RCC 7860 (cell line): Measurements from ENCODE around the gene SDK1.
"Not testable (repeated sequence)": the region's sequence is repeated elsewhere in the genome, so short reads cannot be mapped to it uniquely, and the experiment has no call there.

Experiments
- DNase-seq: peaks from one replicate; pipeline ENCODE4 v3.0.0-alpha.2; 2015; ENCODE audit warnings: low spot score
- FAIRE-seq: peaks from 2 replicates; lab custom pipeline; 2012; peaks lifted over from hg19 to GRCh38; lab: Jason Lieb, UNC

The SDK1 gene

DNA sequence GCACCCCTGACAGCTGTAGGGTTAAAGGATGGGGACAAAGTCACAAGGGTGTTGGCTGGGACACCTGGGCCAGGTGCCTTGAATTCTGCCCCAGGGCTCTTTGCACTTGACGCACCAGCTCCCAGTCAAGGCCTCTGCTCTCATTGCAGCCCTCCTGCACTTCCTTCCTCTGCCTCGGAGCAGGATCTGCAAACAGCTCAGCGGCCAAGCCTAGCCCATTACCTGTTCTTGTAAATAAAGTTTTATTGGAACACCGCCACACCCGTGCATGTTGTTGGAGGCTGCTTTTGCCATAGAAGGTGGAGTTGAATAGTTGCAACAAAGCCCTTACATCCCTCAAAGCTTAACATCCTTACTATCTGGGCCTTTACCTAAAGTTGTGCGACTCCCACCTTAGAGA lies 897.2 kb downstream of the SDK1 start:
- no peak for FAIRE-seq

DNA sequence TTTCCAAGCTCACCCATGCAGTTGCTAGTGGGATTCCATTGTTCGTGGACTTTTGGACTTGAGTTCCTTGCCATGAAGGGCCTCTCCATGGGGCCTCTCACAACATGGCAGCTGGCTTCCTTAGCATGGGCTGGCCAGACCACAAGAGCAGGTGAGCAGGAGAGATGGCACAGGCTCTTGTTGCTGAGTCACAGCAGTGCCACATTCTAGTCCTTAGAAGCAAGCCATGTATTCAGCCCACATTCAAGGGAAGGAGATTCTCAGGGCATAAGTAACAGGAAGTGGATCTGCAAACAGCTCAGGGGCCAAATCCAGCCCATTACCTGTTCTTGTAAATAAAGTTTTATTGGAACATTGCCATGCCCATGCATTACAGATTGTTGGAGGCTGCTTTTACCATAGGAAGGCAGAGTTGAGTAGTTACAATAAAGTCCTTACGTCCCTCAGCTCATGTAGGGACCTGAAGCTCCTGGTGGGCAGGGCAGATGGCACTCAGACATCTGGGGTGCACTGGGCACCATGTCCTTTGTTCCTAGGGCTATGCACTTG lies 899.6 kb downstream of the SDK1 start:
- FAIRE-seq, result no peak
- DNase-seq, result no peak

More for the DNA sequence above, 897.2 kb downstream of the SDK1 start:
- no peak for DNase-seq

DNA sequence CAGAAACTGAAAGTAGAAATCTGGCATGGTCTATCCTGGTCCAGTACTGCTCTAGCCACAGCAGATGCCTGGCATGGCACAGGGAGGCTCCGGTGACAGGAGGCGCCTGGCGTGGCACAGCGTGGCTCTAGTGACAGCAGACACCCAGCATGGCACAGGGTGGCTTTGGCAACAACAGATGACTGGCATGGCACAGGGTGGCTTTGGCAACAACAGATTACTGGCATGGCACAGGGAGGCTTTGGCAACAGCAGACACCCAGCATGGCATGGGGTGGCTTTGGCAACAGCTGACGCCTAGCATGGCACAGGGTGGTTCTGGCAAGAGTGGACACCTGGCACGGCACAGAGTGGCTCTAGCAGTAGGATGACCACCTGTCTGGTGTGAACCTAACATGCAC lies 900.5 kb downstream of the SDK1 start:
- DNase-seq (no peak), FAIRE-seq (no peak)

DNA sequence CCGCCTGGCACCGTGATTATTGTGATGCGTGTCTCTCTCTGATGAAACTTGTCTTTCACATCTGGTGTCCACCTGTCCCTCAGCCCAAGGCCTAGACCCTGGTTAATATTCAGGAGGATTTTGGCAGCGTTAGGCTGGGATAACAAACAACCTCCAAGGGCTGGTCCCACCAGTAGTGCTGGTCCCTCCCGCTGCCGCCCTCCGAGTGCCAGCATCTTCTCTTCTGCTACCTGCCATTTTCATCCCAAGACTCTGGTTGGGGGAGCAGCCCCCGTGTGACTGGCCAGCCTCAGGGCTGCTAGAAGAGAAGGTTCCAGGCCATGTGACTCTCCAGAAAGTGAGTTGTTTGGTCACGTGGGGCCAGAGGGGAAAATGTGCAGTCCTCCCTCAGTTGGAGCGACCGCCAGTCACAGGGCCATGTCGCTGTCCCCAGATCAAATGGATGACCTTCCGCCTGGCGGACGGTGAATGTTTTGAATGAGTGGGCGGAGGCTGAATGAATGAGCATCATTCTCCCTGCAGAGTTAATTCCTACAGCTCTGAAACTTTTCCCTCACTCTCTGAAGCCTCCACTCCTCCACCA lies 901.2 kb downstream of the SDK1 start:
- DNase-seq, result no peak
- FAIRE-seq, result no peak

GRCh38 chr7:4202954-4203353 lies 901.9 kb downstream of the SDK1 start:
- no peak for FAIRE-seq
- DNase-seq, result no peak

- DNase-seq (no peak), FAIRE-seq (no peak)
Observed at GRCh38 chr7:4203626-4204512, 902.8 kb downstream of the SDK1 start.

- FAIRE-seq (no peak), DNase-seq (no peak)
Observed at GRCh38 chr7:4204513-4205165, 903.6 kb downstream of the SDK1 start.

DNA sequence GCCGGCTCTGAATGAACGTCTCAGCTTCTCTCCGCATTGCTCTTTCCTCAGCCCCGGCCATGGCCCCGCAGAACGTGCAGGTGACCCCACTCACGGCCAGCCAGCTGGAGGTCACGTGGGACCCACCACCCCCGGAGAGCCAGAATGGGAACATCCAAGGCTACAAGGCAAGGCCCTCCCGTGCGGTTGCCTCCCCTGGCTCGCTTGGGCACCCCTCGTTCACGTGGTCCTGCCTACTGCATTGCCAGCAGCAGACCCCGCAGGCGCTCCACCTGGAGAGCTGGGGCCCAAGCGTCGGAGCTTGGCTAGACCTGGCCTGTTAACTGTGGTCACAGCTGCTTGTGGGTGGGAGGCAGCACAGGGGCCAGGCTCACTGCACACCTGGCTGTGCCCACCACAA lies 904.8 kb downstream of the SDK1 start:
- FAIRE-seq (no peak), DNase-seq (no peak)

GRCh38 chr7:4207011-4207410 lies 906.0 kb downstream of the SDK1 start:
- no peak for FAIRE-seq
- DNase-seq, result no peak

DNA sequence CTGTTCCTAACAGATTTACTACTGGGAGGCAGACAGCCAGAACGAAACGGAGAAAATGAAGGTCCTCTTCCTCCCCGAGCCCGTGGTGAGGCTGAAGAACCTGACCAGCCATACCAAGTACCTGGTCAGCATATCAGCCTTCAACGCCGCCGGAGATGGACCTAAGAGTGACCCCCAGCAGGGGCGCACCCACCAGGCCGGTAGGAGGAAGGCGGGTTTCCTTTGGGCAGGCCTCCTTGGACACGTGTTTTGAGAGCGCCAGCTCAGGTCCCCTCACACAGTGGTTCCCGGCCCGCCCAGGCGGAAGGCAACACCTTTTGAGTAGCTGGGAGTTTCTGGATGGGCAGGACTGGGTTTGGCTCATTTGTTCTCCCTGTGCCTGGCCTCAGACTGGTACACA lies 907.0 kb downstream of the SDK1 start:
- DNase-seq (no peak), FAIRE-seq (no peak)

DNA sequence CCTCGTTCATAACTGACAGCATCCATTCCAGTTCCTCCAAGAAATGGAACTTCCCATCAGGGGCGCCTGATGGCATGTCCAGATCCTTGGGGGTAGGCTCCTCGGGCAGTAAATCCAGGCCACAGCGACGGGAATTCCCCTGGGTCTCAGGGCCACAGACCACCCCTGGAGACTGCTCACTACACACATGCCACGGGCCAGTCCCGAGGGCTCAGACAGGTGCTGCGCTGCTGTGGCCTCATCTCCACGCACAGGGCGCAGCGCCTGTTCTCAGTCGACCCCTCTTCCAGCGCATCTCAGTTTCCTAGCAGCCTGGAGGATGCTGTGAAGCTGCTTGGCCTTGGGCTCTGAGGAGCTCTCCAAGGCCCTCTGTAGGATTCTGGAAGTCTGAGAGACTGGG lies 907.5 kb downstream of the SDK1 start:
- FAIRE-seq, result no peak
- no peak for DNase-seq

- no peak for FAIRE-seq
Observed at GRCh38 chr7:4209126-4209525, 908.1 kb downstream of the SDK1 start.

DNA sequence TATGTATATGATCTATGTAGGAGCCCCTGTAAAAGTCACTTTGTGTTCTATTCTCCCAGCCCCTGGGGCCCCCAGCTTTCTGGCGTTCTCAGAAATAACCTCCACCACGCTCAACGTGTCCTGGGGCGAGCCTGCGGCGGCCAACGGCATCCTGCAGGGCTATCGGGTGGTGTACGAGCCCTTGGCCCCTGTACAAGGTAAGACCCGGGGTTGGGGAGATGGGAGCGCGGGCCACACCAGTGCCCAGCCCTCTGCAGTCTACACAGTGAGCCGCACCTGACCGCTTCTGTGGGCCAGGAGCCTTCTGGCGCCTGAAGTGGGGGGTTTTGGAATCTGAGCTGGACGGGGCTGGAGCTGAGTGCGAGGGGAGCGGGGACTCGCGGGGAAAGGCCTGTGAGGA lies 908.9 kb downstream of the SDK1 start:
- DNase-seq (no peak), FAIRE-seq (no peak)

More at GRCh38 chr7:4209126-4209525, 908.1 kb downstream of the SDK1 start:
- DNase-seq, result no peak

- DNase-seq (no peak), FAIRE-seq (no peak)
Observed at GRCh38 chr7:4210821-4211220, 909.8 kb downstream of the SDK1 start.

DNA sequence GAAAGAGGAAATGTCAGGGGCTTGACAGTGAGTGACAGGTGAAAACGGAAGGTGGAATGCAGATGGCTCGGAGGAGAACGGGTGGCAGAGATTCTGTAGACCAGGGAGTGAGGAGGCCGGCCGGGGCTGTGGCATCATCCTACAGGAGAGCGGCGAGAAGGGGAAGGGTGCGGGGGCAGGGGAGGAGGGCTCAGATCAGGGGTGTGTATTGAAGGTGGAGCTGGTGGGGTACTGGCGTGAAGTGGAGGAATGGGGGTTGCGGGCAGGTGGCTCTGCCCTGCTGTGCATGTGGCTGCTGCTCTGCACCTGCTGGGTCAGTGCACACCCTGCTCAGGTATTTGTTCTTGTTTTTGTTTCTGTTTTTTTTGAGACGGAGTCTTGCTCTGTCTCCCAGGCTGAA lies 910.2 kb downstream of the SDK1 start:
- FAIRE-seq (no peak), DNase-seq (no peak)

- no peak for DNase-seq
- no peak for FAIRE-seq
Observed at GRCh38 chr7:4212376-4212775, 911.3 kb downstream of the SDK1 start.

DNA sequence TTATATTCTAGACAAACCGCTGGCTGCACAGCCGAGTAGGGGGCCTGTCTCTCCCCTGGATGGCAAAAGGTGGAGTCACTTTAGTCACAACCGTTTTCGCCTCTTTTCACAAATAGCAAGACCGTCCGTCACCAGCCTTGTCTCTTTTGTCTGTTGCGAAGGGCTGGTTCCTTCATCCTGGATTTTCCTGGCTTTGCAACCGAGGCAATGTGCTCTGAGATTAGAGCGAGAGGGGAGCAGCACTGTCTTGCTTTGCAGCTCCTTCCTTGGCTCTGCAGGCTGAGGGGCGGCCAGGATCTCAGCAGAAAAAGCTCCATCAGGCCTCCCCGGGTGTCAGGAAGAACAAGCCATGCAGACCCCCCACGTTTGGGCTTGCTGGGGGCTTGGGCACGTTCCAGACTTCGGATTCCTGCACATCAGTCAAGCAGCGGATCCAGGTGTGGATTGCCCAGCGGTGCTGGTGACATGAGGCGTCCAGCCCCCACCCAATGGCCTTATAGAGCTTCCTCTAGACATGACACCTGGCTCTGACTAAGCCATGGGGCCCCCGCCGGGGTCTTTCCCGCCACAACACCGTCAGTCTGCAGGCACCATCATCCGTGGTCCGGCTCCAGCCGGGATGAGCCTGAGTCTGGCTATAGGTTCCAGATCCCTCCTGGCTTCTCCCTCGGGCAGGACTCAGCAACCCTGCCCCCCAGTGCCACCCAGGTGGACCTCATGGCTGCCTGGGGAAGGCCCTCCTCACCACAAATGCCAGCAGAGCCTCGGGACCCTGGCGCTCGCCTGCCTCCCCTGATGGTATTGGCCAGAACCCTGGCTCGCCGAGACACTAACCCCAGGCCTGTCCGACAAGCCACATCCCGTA lies 913.5 kb downstream of the SDK1 start:
- FAIRE-seq, result no peak
- no peak for DNase-seq

GRCh38 chr7:4215176-4215720 lies 914.2 kb downstream of the SDK1 start:
- DNase-seq, result no peak
- FAIRE-seq, result no peak

GRCh38 chr7:4216016-4216415 lies 915.0 kb downstream of the SDK1 start:
- FAIRE-seq (no peak), DNase-seq (no peak)

- FAIRE-seq, DNase-seq: not testable (repeated sequence)
Observed at GRCh38 chr7:4217126-4217660, 916.1 kb downstream of the SDK1 start.
